ENCODE data around the gene SRGAP1.
"Not testable (repeated sequence)": the region's sequence is repeated elsewhere in the genome, so short reads cannot be mapped to it uniquely, and the experiment has no call there.

The SRGAP1 gene

DNA sequence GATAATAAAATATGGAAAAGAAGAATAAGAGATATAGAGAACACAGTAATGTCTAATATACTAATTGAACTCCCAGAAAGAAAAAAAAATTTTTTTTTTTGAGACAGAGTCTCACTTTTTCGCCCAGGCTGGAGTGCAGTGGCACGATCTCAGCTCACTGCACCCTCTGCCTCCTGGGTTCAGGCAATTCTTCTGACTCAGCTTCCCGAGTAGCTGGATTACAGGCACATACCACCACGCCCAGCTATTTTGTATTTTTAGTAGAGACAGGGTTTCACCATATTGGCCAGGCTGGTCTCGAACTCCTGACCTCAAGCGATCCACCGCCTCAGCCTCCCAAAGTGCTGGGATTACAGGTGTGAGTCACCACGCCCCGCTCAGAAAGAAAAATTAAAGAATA lies 232.1 kb downstream of the SRGAP1 start:
- not testable (repeated sequence) for H3K14ac ChIP-seq (ENCODE audit: low read length); H3K23ac ChIP-seq (ENCODE audit: low read length); H4K12ac ChIP-seq (ENCODE audit: low read depth, low read length); H3K4me2 ChIP-seq (ENCODE audit: low read length); H3K4me1 ChIP-seq (ENCODE audit: control insufficient read depth in 1 of 2, insufficient read depth in 2 of 2, low read length in 2 of 2); H2AFZ ChIP-seq (ENCODE audit: insufficient read depth, low read length, poor library complexity); H4K91ac ChIP-seq (ENCODE audit: low read depth, low read length); H2BK12ac ChIP-seq (ENCODE audit: low read length); H3K27ac ChIP-seq (ENCODE audit: low read depth, low read length); H3K79me2 ChIP-seq (ENCODE audit: control insufficient read depth, insufficient read depth, low read length, poor library complexity); H4K8ac ChIP-seq (ENCODE audit: low read depth, low read length); DNase-seq; H3K79me1 ChIP-seq (ENCODE audit: low read length); H3K18ac ChIP-seq (ENCODE audit: low read length); H2BK5ac ChIP-seq (ENCODE audit: low read depth, low read length, poor library complexity); H3K4ac ChIP-seq (ENCODE audit: low read depth, low read length); H3K9me3 ChIP-seq (ENCODE audit: insufficient read depth, low read depth, low read length); H3K9ac ChIP-seq (ENCODE audit: low read length); H2BK120ac ChIP-seq (ENCODE audit: insufficient read depth, low read length, poor library complexity); H3K36me3 ChIP-seq (ENCODE audit: control insufficient read depth in 1 of 2, insufficient read depth in 2 of 2, low read length in 2 of 2); H3K4me3 ChIP-seq (ENCODE audit: low read depth, low read length); H2AK5ac ChIP-seq (ENCODE audit: low read length); H3K27me3 ChIP-seq (ENCODE audit: insufficient read depth, low read length)
- no CpG with 5 or more reads among the region's 9 CpGs for WGBS (ENCODE audit: extremely low coverage, insufficient coverage, insufficient read length)

DNA sequence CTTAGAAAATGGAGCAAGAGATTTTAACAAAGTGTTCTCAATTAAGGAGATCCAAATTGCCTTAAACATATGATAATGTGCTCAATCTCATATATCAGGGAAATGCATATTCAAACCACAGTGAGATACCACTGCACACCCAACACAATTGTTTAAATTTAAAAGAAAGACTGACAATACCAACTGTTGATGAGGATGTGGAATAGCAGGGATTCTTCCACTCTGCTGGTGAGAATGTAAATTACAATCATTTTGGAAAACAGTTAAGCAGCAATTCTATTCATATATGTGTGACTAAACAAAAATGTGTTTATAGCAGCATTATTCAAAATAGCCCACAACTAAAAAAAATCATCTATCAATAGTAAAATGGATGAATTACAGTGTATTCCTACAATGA lies 233.4 kb downstream of the SRGAP1 start:
- no peaks in the 10 kb centered on the region for H3K27me3 ChIP-seq (ENCODE audit: insufficient read depth, low read length)
- H3K18ac ChIP-seq (ENCODE audit: low read length), result no peak overlapping the region
- no peak overlapping the region for H4K12ac ChIP-seq (ENCODE audit: low read depth, low read length)
- no peak overlapping the region for H2BK5ac ChIP-seq (ENCODE audit: low read depth, low read length, poor library complexity)
- no peaks in the 10 kb centered on the region for H3K79me1 ChIP-seq (ENCODE audit: low read length)
- H4K8ac ChIP-seq (ENCODE audit: low read depth, low read length), result no peak overlapping the region
- DNase-seq, result peak in 1 of 2 donors; percentile 69
- H3K4ac ChIP-seq (ENCODE audit: low read depth, low read length), result no peak overlapping the region
- no peak overlapping the region for H3K4me3 ChIP-seq (ENCODE audit: low read depth, low read length)
- H3K4me1 ChIP-seq (ENCODE audit: control insufficient read depth in 1 of 2, insufficient read depth in 2 of 2, low read length in 2 of 2), result peaks cover 0 to 3% of the 10 kb centered on the region in 2 experiments
- H2AK5ac ChIP-seq (ENCODE audit: low read length), result no peak overlapping the region
- no peak overlapping the region for H4K91ac ChIP-seq (ENCODE audit: low read depth, low read length)
- H3K9me3 ChIP-seq (ENCODE audit: insufficient read depth, low read depth, low read length), result no peaks in the 10 kb centered on the region
- H3K9ac ChIP-seq (ENCODE audit: low read length), result no peak overlapping the region
- H3K14ac ChIP-seq (ENCODE audit: low read length), result no peak overlapping the region
- no peak overlapping the region for H3K4me2 ChIP-seq (ENCODE audit: low read length)
- no peak overlapping the region for H2BK120ac ChIP-seq (ENCODE audit: insufficient read depth, low read length, poor library complexity)
- no peak overlapping the region for H2BK12ac ChIP-seq (ENCODE audit: low read length)
- no peaks in the 10 kb centered on the region for H3K79me2 ChIP-seq (ENCODE audit: control insufficient read depth, insufficient read depth, low read length, poor library complexity)
- H3K36me3 ChIP-seq (ENCODE audit: control insufficient read depth in 1 of 2, insufficient read depth in 2 of 2, low read length in 2 of 2), result peaks cover 0 to 2% of the 10 kb centered on the region in 2 experiments
- no peak overlapping the region for H2AFZ ChIP-seq (ENCODE audit: insufficient read depth, low read length, poor library complexity)
- H3K23ac ChIP-seq (ENCODE audit: low read length), result no peak overlapping the region
- H3K27ac ChIP-seq (ENCODE audit: low read depth, low read length), result no peak overlapping the region

DNA sequence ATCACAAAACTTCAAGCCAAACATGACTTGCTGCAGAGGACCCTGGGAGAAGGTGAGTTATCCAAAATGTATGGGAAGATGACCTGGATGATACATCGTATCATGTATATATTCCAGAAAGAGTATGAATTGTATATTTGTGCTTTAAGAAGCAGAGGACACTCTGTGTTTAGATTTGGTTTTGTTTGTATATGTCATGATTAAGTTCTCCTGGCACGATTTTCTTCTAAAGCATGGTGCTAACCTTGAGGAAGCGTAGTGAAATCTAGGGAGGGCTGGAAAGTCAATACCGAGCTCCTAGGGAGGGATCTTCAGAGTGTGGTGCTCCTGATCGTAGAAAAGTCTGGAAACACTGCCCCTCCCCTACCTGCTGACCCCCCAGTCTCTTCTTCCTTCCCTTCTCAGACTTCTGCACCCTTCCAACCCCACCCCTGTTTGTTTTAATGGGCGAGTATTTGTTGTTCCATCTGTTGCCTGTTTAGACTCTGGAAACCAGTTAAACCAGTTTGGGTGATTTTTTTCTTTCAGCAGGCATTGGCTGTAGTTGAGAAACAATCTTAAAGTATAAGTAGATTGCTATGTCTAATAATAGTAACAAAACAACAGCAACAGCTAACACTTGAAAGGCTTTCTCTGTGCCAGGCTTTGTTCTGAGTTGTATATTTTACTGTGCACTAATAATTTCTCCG lies 236.0 kb downstream of the SRGAP1 start:
- no peak overlapping the region for H4K91ac ChIP-seq (ENCODE audit: low read depth, low read length)
- H3K4ac ChIP-seq (ENCODE audit: low read depth, low read length), result no peak overlapping the region
- no peak overlapping the region for H3K18ac ChIP-seq (ENCODE audit: low read length)
- H3K27me3 ChIP-seq (ENCODE audit: insufficient read depth, low read length), result no peaks in the 10 kb centered on the region
- no peaks in the 10 kb centered on the region for H3K36me3 ChIP-seq (ENCODE audit: control insufficient read depth in 1 of 2, insufficient read depth in 2 of 2, low read length in 2 of 2)
- peak overlapping the region; percentile 48 for H3K9ac ChIP-seq (ENCODE audit: low read length)
- peak; percentile 14 to 93 for DNase-seq
- no peak overlapping the region for H3K23ac ChIP-seq (ENCODE audit: low read length)
- H3K27ac ChIP-seq (ENCODE audit: low read depth, low read length), result no peak overlapping the region
- no CpG with 5 or more reads among the region's 7 CpGs for WGBS (ENCODE audit: extremely low coverage, insufficient coverage, insufficient read length)
- H3K14ac ChIP-seq (ENCODE audit: low read length), result no peak overlapping the region
- H2AFZ ChIP-seq (ENCODE audit: insufficient read depth, low read length, poor library complexity), result no peak overlapping the region
- H2BK5ac ChIP-seq (ENCODE audit: low read depth, low read length, poor library complexity), result no peak overlapping the region
- no peak overlapping the region for H2BK120ac ChIP-seq (ENCODE audit: insufficient read depth, low read length, poor library complexity)
- H2BK12ac ChIP-seq (ENCODE audit: low read length), result peak overlapping the region; percentile 1
- H4K12ac ChIP-seq (ENCODE audit: low read depth, low read length), result no peak overlapping the region
- H4K8ac ChIP-seq (ENCODE audit: low read depth, low read length), result no peak overlapping the region
- H3K9me3 ChIP-seq (ENCODE audit: insufficient read depth, low read depth, low read length), result no peaks in the 10 kb centered on the region
- H3K4me2 ChIP-seq (ENCODE audit: low read length), result peak overlapping the region; percentile 38
- no peak overlapping the region for H3K4me3 ChIP-seq (ENCODE audit: low read depth, low read length)
- H3K79me2 ChIP-seq (ENCODE audit: control insufficient read depth, insufficient read depth, low read length, poor library complexity), result no peaks in the 10 kb centered on the region
- no peaks in the 10 kb centered on the region for H3K79me1 ChIP-seq (ENCODE audit: low read length)
- H2AK5ac ChIP-seq (ENCODE audit: low read length), result no peak overlapping the region
- peaks cover 0 to 3% of the 10 kb centered on the region in 2 experiments for H3K4me1 ChIP-seq (ENCODE audit: control insufficient read depth in 1 of 2, insufficient read depth in 2 of 2, low read length in 2 of 2)

DNA sequence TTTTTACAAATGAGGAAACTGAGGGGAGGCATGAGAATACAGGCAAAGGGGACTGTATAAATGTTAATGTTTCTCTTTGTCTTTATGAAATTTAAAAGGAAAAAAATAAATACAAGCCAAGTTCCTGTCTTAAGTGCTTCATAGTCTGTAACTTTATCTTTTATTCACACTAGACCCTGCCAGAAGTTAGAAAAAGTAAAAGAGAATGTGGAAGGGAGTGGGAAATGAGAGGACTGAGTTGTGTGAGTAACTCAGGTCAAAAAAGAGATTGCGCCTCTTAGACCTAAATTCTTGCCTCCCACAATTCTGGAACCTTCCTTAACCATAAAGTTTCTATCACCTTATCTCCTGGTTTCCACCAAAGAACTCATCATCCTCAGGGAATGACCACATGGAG lies 236.5 kb downstream of the SRGAP1 start:
- H4K12ac ChIP-seq (ENCODE audit: low read depth, low read length), result no peak overlapping the region
- H2BK120ac ChIP-seq (ENCODE audit: insufficient read depth, low read length, poor library complexity), result no peak overlapping the region
- no peaks in the 10 kb centered on the region for H3K27me3 ChIP-seq (ENCODE audit: insufficient read depth, low read length)
- H3K9ac ChIP-seq (ENCODE audit: low read length), result no peak overlapping the region
- no peak overlapping the region for H3K23ac ChIP-seq (ENCODE audit: low read length)
- H3K18ac ChIP-seq (ENCODE audit: low read length), result no peak overlapping the region
- H2AFZ ChIP-seq (ENCODE audit: insufficient read depth, low read length, poor library complexity), result no peak overlapping the region
- no peak overlapping the region for H4K8ac ChIP-seq (ENCODE audit: low read depth, low read length)
- no peaks in the 10 kb centered on the region for H3K79me1 ChIP-seq (ENCODE audit: low read length)
- no peak overlapping the region for H2AK5ac ChIP-seq (ENCODE audit: low read length)
- no peaks in the 10 kb centered on the region for H3K36me3 ChIP-seq (ENCODE audit: control insufficient read depth in 1 of 2, insufficient read depth in 2 of 2, low read length in 2 of 2)
- no peak overlapping the region for H2BK12ac ChIP-seq (ENCODE audit: low read length)
- no peak overlapping the region for H4K91ac ChIP-seq (ENCODE audit: low read depth, low read length)
- H3K4me2 ChIP-seq (ENCODE audit: low read length), result no peak overlapping the region
- no peak overlapping the region for H3K4ac ChIP-seq (ENCODE audit: low read depth, low read length)
- no peaks in the 10 kb centered on the region for H3K79me2 ChIP-seq (ENCODE audit: control insufficient read depth, insufficient read depth, low read length, poor library complexity)
- H3K14ac ChIP-seq (ENCODE audit: low read length), result no peak overlapping the region
- H3K4me3 ChIP-seq (ENCODE audit: low read depth, low read length), result no peak overlapping the region
- DNase-seq, result peak in 1 of 2 donors; percentile 17
- no peak overlapping the region for H3K27ac ChIP-seq (ENCODE audit: low read depth, low read length)
- WGBS (ENCODE audit: extremely low coverage, insufficient coverage, insufficient read length), result no CpG with 5 or more reads among the region's 1 CpG
- H3K9me3 ChIP-seq (ENCODE audit: insufficient read depth, low read depth, low read length), result no peaks in the 10 kb centered on the region
- H2BK5ac ChIP-seq (ENCODE audit: low read depth, low read length, poor library complexity), result no peak overlapping the region
- peaks cover 0 to 3% of the 10 kb centered on the region in 2 experiments for H3K4me1 ChIP-seq (ENCODE audit: control insufficient read depth in 1 of 2, insufficient read depth in 2 of 2, low read length in 2 of 2)
